SW480 (cell line): ENCODE measurements around the gene PRKCE.

Experiments used
- DNase-seq: peaks from one replicate; pipeline ENCODE4 v3.0.0-alpha.2; 2016; ENCODE audit warnings: low spot score

Gene PRKCE

DNA sequence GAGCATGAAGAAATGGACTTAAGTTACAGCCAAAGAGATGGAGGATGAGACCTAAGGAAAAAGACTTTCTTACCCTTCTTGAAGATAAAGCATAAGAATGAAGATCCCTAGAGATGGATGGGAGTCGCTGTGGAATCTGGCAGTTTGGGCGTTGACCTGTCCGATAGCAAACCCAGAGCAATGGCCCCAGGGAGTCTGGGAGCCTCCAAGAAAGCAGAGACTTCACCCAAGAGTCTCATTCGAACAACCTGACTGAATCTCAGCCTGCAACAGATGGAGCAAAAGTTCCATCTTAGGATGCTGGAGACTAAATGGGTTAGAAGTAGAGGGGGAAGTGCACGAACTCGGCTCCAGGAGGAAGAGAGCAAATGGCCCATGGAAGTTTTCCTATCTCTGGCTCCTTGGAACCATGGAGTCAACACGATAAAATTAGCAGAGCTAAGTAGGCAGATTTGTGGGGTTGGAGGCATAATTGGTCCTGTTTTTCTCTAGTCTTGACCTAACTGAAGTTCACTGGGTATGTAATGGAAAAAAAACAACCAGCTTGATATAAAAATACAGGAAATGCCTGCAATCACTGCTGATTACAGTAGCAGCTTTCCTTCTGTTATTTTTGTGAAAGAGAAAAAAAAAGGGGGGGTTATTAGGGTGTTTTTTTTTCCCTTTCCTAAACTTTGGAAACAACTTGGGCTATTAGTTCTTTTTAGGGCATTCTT is 467.3 kb downstream of the PRKCE start:
- DNase-seq: no peak

DNA sequence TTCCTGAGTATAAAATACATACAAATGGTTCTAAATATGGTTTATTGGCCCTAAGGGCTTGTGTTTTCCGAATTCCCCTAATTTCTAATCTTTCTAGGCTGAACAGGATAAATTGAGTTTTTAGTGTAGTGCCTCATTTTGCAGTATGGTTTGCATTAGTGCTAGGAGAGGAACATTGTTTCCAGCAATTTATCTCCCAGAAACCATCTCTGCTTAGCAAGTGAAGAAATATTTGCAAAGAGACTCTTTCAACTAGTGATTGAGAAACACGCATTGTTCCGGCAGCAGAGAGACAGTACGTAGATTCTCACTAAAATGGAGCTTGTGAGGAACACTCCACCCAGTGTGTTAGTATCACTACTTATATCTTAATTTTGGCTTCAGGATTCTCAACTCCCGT is 468.0 kb downstream of the PRKCE start:
- DNase-seq: no peak

DNA sequence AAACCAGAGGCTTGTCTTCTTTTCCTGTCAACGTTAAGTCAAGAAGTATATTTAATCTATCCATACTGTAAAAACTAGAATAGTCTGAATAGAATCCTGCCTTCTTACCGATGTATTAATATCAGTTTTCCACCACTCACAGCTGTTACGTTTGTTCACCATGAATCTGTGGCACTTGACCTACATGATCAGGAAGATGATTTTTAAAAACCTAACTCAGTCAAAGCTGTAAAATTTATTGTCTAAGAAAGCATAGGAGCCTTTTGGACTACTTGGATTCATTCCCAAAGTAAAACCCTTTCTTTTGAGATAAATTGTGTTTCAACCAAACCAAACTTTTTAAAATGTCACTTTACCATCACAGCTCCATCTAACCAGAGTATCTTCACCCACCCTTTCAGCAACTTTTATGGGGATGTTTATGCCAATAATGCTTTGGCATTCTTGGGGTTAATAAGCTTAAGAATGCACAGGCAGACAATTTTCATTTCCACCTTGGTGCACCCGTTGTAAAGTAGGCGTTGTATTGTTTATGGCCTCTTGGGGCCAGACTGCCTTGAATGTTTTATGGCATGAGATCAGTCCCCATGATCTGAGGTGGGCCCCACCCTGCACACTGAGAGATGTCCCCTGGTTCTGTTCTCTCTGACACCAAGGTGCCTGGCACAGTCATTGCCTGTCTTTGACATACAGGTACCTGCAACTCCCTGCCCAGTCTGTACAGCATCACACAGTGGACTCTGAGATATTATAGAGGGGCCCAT is 469.5 kb downstream of the PRKCE start:
- no peak for DNase-seq

DNA sequence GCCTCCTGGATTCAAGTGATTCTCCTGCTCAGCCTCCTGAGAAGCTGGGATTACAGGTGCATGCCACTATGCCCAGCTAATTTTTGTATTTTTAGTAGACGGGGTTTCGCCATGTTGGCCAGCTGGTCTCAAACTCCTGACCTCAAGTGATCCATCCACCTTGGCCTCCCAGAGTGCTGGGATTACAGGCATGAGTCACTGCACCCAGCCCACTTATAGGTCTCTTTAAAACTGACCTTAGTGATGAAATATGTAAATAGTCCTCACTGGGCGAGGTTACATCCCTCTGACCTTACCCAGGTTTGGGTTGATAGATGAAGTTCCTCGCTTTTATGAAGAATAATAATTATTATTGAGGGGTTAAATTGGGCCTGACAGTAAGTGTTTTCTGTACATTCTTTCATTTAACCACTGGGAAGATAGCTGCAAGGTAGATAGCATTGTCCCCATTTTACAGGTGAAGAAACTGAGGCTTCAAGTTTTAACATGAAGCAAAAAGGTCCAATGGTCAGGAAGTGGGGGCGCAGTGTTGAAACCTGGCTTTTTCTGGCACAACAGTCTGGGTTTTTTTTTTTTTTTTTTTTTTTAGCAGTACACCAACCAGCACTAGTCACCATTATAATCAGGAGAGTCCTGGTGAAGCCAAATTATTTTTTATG is 471.0 kb downstream of the PRKCE start:
- no peak for DNase-seq

DNA sequence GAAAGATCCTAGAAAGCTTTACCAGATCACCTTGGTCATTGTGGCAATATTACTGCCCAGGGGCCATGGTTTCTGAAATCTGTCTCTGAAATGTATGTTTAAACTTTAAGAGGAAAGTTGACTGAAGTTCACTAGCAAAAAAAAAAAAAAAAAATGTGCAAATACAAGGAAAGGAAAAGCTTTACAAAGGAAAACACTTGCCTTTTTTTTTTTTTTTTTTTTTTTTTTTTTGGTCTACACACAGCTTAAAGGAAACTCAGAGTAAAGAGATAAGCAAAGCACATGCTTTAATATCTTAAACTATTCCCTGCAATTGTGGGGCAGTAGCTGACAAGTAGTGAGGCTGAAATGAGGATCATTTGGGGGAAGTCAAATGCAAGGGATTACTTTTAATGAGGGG is 471.5 kb downstream of the PRKCE start:
- DNase-seq: no peak

DNA sequence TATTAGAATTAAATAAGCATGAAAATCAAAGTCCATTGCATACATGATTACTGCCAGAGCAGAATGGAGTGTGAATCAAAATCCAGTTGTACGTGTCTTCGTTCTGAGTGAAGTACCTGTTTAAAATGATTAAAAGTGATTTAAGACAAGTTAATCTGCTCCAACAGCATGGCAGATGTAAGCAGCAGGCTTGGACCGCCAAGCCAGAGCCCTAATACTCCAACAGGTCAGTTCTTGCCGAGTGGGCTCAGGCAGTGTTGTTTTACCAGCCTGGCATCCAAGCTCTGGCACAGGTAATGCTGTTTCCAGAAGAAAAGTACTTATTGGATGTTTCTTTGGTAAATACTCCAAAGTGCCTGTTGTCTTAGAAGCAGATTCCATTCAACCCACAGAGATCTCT is 474.3 kb downstream of the PRKCE start:
- DNase-seq: no peak

DNA sequence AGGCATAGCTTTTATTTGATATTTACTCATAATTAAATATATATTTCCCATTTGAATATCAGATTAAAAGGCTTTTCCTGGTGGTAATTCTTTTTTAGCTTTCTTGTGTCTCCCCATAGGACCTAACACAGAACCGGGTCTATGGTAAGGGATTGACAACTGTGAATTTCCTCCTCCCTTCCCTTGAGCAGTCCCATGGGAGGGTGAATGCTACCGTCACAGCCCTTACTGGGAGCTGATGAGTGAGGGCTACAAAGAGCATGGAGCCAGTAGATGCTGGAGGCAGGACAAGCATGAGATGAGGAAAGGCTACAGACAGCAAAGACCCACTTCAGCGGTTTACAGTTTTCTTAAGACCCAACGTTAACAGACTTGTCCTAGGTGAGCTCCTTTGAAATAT is 475.1 kb downstream of the PRKCE start:
- no peak for DNase-seq

DNA sequence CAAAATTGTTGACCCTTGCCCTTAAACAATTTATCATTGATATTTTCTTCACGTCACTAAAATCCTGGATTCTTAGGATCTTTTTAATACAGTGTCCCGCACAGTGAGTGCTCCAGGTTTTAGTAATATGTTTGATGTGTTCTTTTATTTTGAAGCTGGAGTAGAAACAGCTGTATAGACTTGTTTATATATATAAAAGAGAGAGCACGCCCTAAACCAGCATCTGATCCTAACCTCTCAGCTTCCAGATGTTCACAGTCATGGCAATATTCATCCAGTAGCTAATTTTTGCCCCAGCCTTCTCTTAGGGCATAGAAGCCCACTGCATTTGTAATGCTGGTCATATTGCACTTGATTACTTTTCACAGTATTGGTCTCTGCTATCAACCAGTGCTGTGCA is 475.7 kb downstream of the PRKCE start:
- no peak for DNase-seq

DNA sequence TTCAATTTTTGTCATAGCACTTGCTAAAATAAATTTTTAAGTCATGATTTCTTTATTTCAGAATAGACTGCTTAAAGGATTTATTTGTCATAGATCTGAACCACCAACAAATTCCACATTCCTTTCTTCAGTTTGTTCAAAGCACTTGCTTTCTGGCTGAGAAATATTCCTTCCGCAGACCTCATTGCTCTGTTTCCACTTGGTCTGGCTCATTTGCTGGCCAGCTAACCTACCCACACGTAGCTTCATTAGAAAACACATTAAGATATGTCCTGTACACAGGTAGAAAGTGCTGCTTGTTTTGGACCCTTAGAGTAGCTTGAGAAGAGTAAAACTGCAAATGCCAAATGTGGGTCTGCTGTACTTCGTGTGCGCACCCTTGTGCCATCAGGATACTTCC is 479.0 kb downstream of the PRKCE start:
- no peak for DNase-seq

DNA sequence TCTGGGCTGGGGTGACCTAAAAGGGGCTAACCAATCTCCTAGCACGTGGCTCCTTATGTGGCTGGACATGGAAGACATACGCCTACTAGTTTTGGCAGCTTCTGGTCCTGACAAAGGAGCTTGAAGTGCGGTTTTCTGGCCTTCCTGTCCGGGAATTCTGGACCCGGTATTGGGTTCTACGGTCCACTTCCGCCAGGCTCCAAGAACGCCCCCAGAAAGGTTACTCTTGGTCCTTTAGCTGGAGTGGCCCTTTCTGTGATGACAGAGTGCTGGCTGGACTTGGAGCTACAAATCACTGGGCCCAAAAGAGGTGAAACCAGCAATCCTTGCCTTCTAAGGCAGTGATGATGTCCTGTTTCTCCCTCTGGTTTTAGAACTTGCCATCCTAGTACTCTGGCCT is 481.5 kb downstream of the PRKCE start:
- DNase-seq: no peak

DNA sequence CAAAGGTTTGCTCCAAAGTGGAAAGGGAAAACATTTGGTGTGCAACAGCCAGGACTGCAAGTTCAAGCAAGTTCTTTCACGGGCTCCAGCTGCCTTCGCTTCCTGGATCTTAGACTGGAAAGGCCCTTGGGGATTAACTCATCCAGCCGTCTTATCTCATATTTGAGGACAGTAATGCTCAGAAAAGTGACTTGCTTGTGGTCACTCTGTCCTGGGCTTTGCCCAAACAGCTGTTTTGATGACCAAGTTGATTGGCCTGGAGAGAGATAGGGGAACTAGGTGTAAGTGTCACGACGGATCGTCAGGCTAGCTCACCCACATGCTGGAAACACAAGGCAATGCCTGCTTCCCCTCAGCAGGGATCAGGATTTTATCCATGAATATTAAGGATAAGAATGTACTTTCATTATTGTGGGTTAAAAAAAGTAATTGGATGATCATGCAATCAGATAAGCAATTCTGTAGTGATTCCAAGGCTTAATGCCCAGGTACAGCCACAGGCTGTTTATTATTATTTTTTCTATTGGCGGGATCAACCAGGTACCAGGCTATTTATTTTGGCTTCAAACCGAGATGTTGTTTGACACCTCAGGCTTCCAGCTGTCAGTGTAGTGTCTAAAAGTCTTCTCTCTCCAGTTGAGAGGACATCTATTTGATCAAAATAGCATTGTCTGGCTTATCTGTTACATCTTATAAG is 483.2 kb downstream of the PRKCE start:
- DNase-seq: no peak

DNA sequence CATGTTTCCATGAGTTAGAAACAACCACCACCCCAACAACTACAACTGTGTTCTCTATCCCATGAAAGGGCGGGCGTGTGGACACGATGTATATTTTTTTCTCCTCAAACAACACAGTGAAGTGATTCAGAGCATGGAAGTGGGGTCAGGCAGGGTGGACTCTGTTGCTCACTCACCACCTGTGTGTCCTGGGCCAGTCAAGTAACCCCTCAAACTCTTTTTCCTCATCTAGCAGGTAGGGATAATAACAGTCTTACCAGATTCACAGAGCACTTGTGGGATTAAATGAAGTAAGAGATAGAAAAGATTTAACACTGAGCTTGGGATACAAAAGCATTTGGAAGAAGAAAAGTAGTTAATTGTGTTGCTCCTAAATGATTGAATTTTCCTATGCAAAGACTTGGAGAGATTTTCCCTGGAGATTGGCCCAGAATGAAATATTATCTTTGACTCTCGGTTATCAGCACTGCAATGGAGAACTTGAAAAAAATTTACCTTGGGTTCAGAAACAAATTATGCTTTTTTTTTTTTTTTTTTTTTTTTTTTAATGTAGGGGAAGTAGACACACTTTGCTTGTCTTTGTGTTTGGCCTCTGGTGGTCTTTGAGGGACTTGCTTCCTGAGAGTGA is 483.9 kb downstream of the PRKCE start:
- no peak for DNase-seq

DNA sequence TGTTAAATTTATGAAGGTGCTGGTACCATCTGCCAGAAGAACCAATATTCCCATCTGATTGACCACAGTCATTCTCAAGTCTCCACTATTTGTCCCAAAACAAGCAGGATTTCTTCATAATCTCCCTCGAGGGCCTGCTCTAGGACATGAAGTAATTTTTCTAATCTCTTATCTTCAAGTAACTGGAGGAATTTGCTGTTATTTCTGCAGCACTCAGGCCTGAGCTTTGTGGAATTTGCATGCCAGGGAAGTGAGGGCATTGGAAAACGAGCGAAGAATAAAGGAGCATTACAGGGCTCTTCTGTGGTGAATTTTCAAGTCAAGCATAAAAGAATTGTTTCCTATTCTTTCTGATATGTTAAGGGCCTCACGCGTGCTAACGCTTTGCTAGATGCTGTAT is 484.5 kb downstream of the PRKCE start:
- no peak for DNase-seq

DNA sequence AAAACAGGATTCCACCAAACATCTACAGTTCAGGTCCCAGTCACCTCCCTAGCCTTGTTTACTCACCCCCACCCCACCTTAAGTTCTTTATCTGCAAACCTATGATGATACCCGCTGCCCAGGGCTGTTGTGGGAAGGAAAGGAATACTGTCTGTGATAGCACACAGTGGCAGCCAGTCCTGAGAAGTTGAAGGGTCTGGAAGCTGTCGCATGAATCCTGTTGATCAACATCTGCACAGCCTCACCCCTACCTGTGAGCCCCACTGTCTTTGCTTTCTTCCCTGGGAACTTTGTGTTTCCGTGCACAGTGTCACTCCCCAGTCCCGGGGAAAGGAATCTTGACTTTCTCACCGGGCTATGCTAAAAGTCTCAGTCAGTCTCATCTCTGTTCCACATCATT is 485.0 kb downstream of the PRKCE start:
- DNase-seq: no peak

DNA sequence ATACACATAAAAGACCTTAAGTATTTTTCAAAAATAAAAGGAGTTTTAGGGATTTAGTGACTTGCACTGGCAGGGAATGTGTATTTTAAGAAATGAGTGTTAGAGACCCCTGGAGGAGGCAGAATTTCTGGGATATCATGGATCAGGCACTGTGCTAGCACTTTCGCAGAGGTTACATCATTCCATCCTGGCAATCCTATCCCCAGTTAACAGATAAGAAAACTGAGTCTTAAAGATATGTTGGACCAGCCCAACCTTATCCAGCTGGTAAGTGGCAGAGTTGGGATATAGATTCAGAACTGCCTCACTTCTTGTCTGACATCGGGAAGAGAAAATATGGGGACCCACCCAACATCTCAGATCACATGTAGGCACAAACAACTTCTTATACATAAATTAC is 485.5 kb downstream of the PRKCE start:
- no peak for DNase-seq

DNA sequence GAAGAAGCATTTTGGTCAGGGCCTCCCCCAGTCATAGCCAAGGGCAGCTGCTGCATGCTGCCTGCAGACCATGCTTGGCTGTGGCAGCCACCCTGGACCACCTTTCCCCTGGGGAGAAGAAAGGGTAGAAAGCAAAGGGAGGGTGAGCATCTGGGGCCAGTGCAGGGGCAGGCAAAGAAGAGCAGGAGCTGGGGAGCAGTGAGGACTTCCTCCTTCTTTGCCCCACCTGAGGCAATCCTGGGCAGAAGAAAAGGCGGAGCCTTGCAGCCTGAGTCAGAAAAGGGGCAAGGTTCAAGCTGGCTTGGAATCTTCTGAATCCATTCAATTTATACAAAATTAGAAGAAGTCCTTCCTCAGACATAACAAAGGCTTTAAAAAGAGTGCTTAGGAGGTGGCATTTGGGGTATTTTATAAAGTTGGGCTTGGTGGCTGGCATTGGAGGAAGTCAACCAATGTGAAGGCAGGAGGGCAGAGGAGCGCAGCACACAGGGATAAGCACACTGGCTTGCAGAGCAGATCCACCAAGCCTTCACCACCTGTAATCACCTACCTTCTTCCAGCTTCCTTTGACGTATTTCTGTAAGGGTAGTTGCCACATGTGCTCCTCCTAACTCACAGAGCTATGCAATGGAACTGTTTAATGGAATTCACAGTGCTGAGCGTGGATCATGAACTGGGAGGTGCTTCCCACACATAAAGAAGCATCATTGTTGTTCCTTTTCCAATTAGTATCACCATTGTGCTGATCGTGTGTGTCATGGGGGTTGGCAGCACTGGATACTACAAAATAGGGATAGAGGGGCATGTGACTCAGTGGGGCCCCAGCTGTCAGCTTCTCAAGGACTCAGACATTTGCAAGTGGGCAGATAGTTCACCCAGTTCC is 491.3 kb downstream of the PRKCE start:
- DNase-seq: no peak

DNA sequence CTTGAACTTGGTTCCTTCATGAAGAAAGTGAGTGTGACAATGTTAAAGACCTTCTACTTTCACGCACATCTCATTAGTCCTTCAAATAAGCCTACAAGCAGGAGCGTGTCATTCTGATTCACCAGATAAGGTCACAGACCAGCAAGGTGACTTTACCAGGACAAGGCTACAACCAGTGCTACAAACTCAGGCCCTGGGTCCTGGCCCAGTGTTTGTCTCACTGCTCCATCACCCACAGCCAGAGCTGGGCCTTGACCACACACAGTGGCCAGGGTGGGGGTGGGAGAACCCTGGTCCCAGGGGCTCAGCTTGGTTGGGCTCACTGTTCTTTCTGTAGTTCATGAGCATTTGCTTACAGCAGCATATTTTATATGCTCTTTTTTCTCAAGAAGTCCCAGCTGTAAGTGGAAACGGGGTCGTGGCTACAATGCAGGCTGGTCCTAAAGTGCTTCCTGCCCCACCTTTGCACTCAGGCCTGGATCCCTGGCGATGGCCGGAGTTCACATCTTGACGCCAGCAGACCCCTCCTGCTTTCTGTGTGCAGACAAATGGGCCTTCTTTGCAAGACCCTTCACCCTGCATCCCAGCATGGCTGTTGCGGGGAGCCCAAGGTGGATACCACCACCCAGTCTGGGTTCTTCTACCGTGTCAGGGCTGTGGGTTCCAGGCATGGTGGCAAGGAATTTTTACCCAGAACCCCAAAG is 492.1 kb downstream of the PRKCE start:
- no peak for DNase-seq

DNA sequence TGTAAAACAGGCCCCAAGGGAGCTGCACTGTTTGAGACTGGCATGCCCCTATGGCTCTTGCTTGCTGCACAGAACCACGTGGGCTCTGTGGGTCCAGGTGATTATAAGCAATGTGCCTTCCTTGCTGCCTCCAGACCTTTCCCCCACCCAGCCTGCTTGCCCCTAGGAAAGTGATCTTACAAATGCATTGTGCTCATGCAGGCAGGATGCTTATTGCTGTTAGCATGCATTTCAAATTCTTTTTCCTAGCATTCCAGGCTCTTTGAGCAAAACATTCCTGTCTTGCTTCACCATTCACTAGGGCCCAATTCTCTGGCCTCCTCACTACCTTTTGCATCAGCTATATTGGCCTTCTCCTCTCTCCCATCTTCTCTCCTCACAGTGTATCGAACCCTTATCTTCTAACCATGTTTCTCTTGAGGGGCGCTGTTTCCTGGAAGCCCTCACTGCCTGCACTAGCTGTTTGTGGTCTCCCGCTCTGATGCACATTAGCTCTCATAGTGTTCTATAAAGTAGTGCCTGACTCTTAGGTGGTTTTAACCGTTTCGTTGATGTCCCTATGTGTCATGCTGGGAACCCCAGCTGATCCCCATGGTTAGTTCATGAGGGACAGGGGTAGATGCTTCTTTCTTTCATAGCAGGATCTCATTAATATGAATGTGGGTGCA is 492.8 kb downstream of the PRKCE start:
- DNase-seq: no peak

DNA sequence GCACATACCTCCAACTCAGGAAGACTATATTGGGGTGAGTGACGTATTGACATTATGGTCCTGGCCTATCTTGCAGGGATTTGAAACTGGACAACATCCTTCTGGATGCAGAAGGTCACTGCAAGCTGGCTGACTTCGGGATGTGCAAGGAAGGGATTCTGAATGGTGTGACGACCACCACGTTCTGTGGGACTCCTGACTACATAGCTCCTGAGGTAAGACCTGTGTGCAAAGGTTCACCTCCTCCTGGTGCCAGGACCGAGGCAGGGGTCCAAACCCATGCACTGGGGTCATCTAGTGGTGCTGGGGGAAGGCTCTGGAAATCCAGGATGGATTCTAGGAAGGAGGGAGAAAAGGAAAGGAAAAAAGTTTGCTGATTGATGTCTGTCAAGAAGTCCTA is 493.5 kb downstream of the PRKCE start:
- DNase-seq: no peak

DNA sequence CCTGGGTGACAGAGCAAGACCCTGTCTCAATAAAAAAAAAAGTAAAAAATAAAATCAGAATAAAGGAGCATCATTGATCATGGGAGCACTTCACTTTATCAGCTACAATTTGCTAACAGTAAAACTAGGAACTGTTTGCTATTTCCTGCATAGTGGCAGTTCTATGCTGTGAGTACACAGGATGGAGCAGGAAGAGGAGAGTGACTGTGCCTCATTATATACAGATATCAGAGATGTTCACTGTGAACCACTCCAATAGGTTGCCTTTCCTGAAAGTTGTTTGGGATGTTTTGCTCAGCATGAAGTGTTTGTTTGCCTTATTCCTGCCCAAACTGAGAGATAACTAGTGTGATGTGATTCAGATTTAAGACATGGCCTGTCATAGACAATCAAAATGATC is 494.4 kb downstream of the PRKCE start:
- DNase-seq: no peak
